ENCODE data around the gene VEGFA. TPM values are rescaled to one million over a fixed set of nuclear protein-coding genes. Genes with fewer than 3 reads are reported as not detected.

The VEGFA gene
- polyA plus RNA-seq, 1 donor from 2014 or later, result 7.3 TPM

GRCh38 chr6:43764772-43765171, 5.2 kb upstream of the VEGFA start:
- H2AFZ ChIP-seq (ENCODE audit: low read depth, low read length), result no peak overlapping the region
- TF ChIP-seq EP300 (conservative IDR thresholded peaks at IDR 0.05; ENCODE audit: poor library complexity, severe bottlenecking) (no peak), SMC3 (conservative IDR thresholded peaks at IDR 0.05; ENCODE audit: poor library complexity) (no peak)
- H3K9me3 ChIP-seq (ENCODE audit: low read length), result no peaks in the 10 kb centered on the region
- no peaks in the 10 kb centered on the region for H4K20me1 ChIP-seq (ENCODE audit: insufficient read depth)
- no peak overlapping the region for H3K27ac ChIP-seq (ENCODE audit: low read length)
- H3K27me3 ChIP-seq (ENCODE audit: insufficient read depth, low read depth, low read length), result no peaks in the 10 kb centered on the region
- no peaks in the 10 kb centered on the region for H3F3A ChIP-seq (ENCODE audit: insufficient read depth, low read length, poor library complexity, severe bottlenecking)
- H3K4me3 ChIP-seq (ENCODE audit: low read length), result no peak overlapping the region
- no peaks in the 10 kb centered on the region for H3K36me3 ChIP-seq (ENCODE audit: insufficient read depth, low read length)
- no peak overlapping the region for H3K9ac ChIP-seq (ENCODE audit: low read length)
- H3K9me2 ChIP-seq (ENCODE audit: insufficient read depth, low read length), result no peaks in the 10 kb centered on the region
- no peaks in the 10 kb centered on the region for H3K79me2 ChIP-seq (replicated peaks; ENCODE audit: insufficient read depth, low read length)
- no peak overlapping the region for H3K4me2 ChIP-seq (ENCODE audit: low read length)

GRCh38 chr6:43765776-43766499, 4.1 kb upstream of the VEGFA start:
- Histone ChIP-seq H2AFZ (ENCODE audit: low read depth, low read length) (no peak overlapping the region), H3K27ac (ENCODE audit: low read length) (no peak overlapping the region), H3K9me3 (ENCODE audit: low read length) (no peaks in the 10 kb centered on the region), H3K36me3 (ENCODE audit: insufficient read depth, low read length) (no peaks in the 10 kb centered on the region), H4K20me1 (ENCODE audit: insufficient read depth) (no peaks in the 10 kb centered on the region), H3K4me3 (ENCODE audit: low read length) (no peak overlapping the region), H3K27me3 (ENCODE audit: insufficient read depth, low read depth, low read length) (peaks cover 9% of the 10 kb centered on the region), H3K9me2 (ENCODE audit: insufficient read depth, low read length) (no peaks in the 10 kb centered on the region), H3K9ac (ENCODE audit: low read length) (no peak overlapping the region), H3F3A (ENCODE audit: insufficient read depth, low read length, poor library complexity, severe bottlenecking) (no peaks in the 10 kb centered on the region), H3K79me2 (replicated peaks; ENCODE audit: insufficient read depth, low read length) (no peaks in the 10 kb centered on the region), H3K4me2 (ENCODE audit: low read length) (no peak overlapping the region)
- TF ChIP-seq SMC3 (conservative IDR thresholded peaks at IDR 0.05; ENCODE audit: poor library complexity) (no peak), TAF1 (IDR thresholded peaks at IDR 0.05; ENCODE audit: low read depth) (no peak), MXI1 (conservative IDR thresholded peaks at IDR 0.05; ENCODE audit: poor library complexity, severe bottlenecking) (no peak), CTCF (IDR thresholded peaks at IDR 0.05; ENCODE audit: poor library complexity, severe bottlenecking) (no peak), EP300 (conservative IDR thresholded peaks at IDR 0.05; ENCODE audit: poor library complexity, severe bottlenecking) (no peak), REST (IDR thresholded peaks at IDR 0.05; ENCODE audit: borderline replicate concordance) (no peak), POLR2AphosphoS5 (IDR thresholded peaks at IDR 0.05) (no peak), RAD21 (conservative IDR thresholded peaks at IDR 0.05) (no peak), EZH2 (IDR thresholded peaks at IDR 0.05; ENCODE audit: borderline replicate concordance, insufficient read depth, low read length, poor library complexity, severe bottlenecking) (no peak)

All from neural cell (in vitro differentiated cells).